ENCODE measurements around the gene TTC33. TPM values are rescaled to one million over a fixed set of nuclear protein-coding genes. Genes with fewer than 3 reads are reported as not detected.

TTC33 gene
- total and polyA plus RNA-seq, 4 donors, result 5.3 to 30.5 (median 7.8) TPM

GRCh38 chr5:40575921-40576320 lies 179.8 kb downstream of the TTC33 start:
- DNase-seq, result no peak
- ATAC-seq (ENCODE audit: insufficient read depth, low FRiP score), result no peak
- TF ChIP-seq CTCF (IDR thresholded peaks at IDR 0.05; ENCODE audit: control extremely low read depth, extremely low read depth), result no peak

GRCh38 chr5:40575411-40575810 lies 180.3 kb downstream of the TTC33 start:
- DNase-seq, result peak; percentile 24 to 84 (median 71)
- TF ChIP-seq CTCF (IDR thresholded peaks at IDR 0.05; ENCODE audit: control extremely low read depth, extremely low read depth), result no peak
- H3K9me3 ChIP-seq (ENCODE audit: control insufficient read depth in 4 of 4, insufficient read depth in 3 of 4, low read length in 3 of 4), result peaks cover 0 to 4% (median 0%) of the 10 kb centered on the region in 4 donors
- H3K27me3 ChIP-seq (ENCODE audit: control insufficient read depth in 3 of 3, insufficient read depth in 3 of 3, low read length in 2 of 3), result no peaks in the 10 kb centered on the region
- no peaks in the 10 kb centered on the region for H3K36me3 ChIP-seq (ENCODE audit: control insufficient read depth in 4 of 4, insufficient read depth in 4 of 4, low read length in 4 of 4)
- 75 to 76% methylated on average over 1 of the region's 1 CpG for WGBS, 2 donors
- H3K9ac ChIP-seq (ENCODE audit: insufficient read depth in 1 of 2, low read length in 2 of 2), result no peak overlapping the region
- no peak for ATAC-seq (ENCODE audit: insufficient read depth, low FRiP score)
- no peak overlapping the region for H3K27ac ChIP-seq (ENCODE audit: low read depth in 1 of 2, low read length in 1 of 2)
- peaks cover 0 to 36% (median 4%) of the 10 kb centered on the region in 5 donors for H3K4me1 ChIP-seq (ENCODE audit: control insufficient read depth in 5 of 5, insufficient read depth in 5 of 5, low read length in 5 of 5)
- H3K4me3 ChIP-seq, result no peak overlapping the region

More at GRCh38 chr5:40575921-40576320, 179.8 kb downstream of the TTC33 start:
- H3K36me3 ChIP-seq (ENCODE audit: control insufficient read depth in 4 of 4, insufficient read depth in 4 of 4, low read length in 4 of 4), result no peaks in the 10 kb centered on the region
- H3K27me3 ChIP-seq (ENCODE audit: control insufficient read depth in 3 of 3, insufficient read depth in 3 of 3, low read length in 2 of 3), result no peaks in the 10 kb centered on the region
- WGBS, 2 donors, result 94% methylated on average over 3 of the region's 3 CpGs
- H3K27ac ChIP-seq (ENCODE audit: low read depth in 1 of 2, low read length in 1 of 2), result no peak overlapping the region
- no peak overlapping the region for H3K4me3 ChIP-seq
- peaks cover 0 to 32% (median 4%) of the 10 kb centered on the region in 5 donors for H3K4me1 ChIP-seq (ENCODE audit: control insufficient read depth in 5 of 5, insufficient read depth in 5 of 5, low read length in 5 of 5)
- H3K9ac ChIP-seq (ENCODE audit: insufficient read depth in 1 of 2, low read length in 2 of 2), result no peak overlapping the region
- H3K9me3 ChIP-seq (ENCODE audit: control insufficient read depth in 4 of 4, insufficient read depth in 3 of 4, low read length in 3 of 4), result peaks cover 0 to 4% (median 0%) of the 10 kb centered on the region in 4 donors

DNA sequence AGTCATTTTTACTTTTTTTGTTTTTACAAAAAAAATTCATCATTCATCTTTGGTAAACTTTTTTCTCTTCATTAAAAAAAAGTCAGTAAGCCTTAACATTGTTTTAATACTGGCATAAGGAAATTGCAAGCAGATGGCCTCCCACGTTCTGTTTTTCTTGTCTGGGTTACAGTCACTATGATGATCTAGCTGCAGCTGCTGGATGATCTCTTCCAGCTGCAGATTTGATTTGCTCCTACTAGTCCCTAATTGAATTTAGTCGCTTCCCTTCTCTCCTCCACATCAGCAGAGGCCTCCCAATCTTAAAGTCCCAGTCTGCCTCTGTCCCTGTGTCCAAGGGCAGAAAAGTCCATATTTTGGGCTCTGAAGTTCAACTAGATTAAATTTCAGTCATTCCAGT lies 182.8 kb downstream of the TTC33 start:
- no peak overlapping the region for H3K9ac ChIP-seq (ENCODE audit: insufficient read depth in 1 of 2, low read length in 2 of 2)
- H3K27ac ChIP-seq (ENCODE audit: low read depth in 1 of 2, low read length in 1 of 2), result no peak overlapping the region
- peak; percentile 87 to 96 (median 93) for DNase-seq
- no peak for TF ChIP-seq CTCF (IDR thresholded peaks at IDR 0.05; ENCODE audit: control extremely low read depth, extremely low read depth)
- no peaks in the 10 kb centered on the region for H3K27me3 ChIP-seq (ENCODE audit: control insufficient read depth in 3 of 3, insufficient read depth in 3 of 3, low read length in 2 of 3)
- peaks cover 0 to 4% (median 0%) of the 10 kb centered on the region in 4 donors for H3K9me3 ChIP-seq (ENCODE audit: control insufficient read depth in 4 of 4, insufficient read depth in 3 of 4, low read length in 3 of 4)
- WGBS, 2 donors, result 69 to 75% methylated on average over 2 of the region's 2 CpGs
- ATAC-seq (ENCODE audit: insufficient read depth, low FRiP score), result no peak
- no peak overlapping the region for H3K4me3 ChIP-seq
- H3K4me1 ChIP-seq (ENCODE audit: control insufficient read depth in 5 of 5, insufficient read depth in 5 of 5, low read length in 5 of 5), result peaks cover 0 to 42% (median 4%) of the 10 kb centered on the region in 5 donors
- H3K36me3 ChIP-seq (ENCODE audit: control insufficient read depth in 4 of 4, insufficient read depth in 4 of 4, low read length in 4 of 4), result no peaks in the 10 kb centered on the region

- peaks cover 0 to 42% (median 4%) of the 10 kb centered on the region in 5 donors for H3K4me1 ChIP-seq (ENCODE audit: control insufficient read depth in 5 of 5, insufficient read depth in 5 of 5, low read length in 5 of 5)
- no peak overlapping the region for H3K4me3 ChIP-seq
- peaks cover 0 to 4% (median 0%) of the 10 kb centered on the region in 4 donors for H3K9me3 ChIP-seq (ENCODE audit: control insufficient read depth in 4 of 4, insufficient read depth in 3 of 4, low read length in 3 of 4)
- H3K36me3 ChIP-seq (ENCODE audit: control insufficient read depth in 4 of 4, insufficient read depth in 4 of 4, low read length in 4 of 4), result no peaks in the 10 kb centered on the region
- ATAC-seq (ENCODE audit: insufficient read depth, low FRiP score), result no peak
- H3K9ac ChIP-seq (ENCODE audit: insufficient read depth in 1 of 2, low read length in 2 of 2), result no peak overlapping the region
- TF ChIP-seq CTCF (IDR thresholded peaks at IDR 0.05; ENCODE audit: control extremely low read depth, extremely low read depth), result no peak
- H3K27ac ChIP-seq (ENCODE audit: low read depth in 1 of 2, low read length in 1 of 2), result no peak overlapping the region
- WGBS, 2 donors, result 84 to 91% methylated on average over 6 of the region's 6 CpGs
- peak in 2 of 3 donors; percentile 48 to 53 for DNase-seq
- H3K27me3 ChIP-seq (ENCODE audit: control insufficient read depth in 3 of 3, insufficient read depth in 3 of 3, low read length in 2 of 3), result no peaks in the 10 kb centered on the region
These were observed 183.4 kb downstream of the TTC33 start for GRCh38 chr5:40572391-40572790.
